Measurements from ENCODE around the gene PLD6.

Gene PLD6

DNA sequence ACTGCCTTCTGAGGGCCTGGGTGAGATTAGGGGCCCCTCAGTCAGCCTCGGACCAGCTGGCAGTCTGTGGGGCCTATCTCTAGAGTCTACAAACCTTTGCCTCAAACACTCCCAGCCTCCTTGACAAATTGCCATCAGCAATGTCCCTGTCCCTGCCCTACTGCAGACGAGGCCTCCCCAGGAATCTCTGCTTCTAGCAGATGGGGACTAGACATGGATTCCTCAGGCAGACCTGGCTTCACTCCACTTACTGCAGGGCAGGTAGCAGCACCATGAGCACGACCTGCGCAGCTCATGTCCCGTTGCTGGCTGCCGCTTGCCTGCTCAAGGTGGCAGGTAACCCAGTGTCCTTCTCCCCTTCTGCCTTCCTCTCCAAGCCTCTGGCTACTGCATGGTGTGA, 49.1 kb downstream of the PLD6 start:
- WGBS, 2 experiments: 94 to 95% methylated on average over 6 of the region's 6 CpGs
- Histone ChIP-seq H3K4me1 (ENCODE audit: control insufficient read depth, insufficient read depth, low read length) (no peaks in the 10 kb centered on the region), H3K9me3 (ENCODE audit: control insufficient read depth, low read length) (no peaks in the 10 kb centered on the region), H3K27ac (ENCODE audit: insufficient read depth, low read depth, low read length, poor library complexity, severe bottlenecking) (no peak overlapping the region), H3K27me3 (ENCODE audit: control insufficient read depth, insufficient read depth, low read length, poor library complexity, severe bottlenecking) (no peaks in the 10 kb centered on the region), H3K4me3 (ENCODE audit: insufficient read depth, low read depth, low read length) (no peak overlapping the region), H3K36me3 (ENCODE audit: control insufficient read depth, insufficient read depth, low read length) (peaks cover 29% of the 10 kb centered on the region)

DNA sequence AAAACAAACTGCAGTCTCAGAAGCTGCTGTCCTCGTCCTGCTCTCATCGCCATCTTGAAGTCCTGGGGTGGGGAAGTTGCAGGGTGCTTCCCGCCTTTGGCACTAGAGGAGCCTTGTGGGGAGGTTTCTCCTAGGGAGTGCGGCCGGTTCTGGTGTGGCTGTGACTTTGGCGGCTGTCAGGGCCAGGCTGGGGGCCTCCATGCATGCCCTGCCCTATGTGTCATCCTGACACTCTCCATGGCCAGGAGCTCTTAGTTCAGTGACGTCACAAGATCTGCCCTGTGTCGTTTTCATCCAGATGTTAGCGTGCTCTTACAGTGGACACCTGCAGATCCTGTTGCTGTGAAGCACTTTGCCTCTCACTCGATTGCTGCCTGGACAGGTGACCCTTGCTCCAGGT, 49.6 kb downstream of the PLD6 start:
- H3K27ac ChIP-seq (ENCODE audit: insufficient read depth, low read depth, low read length, poor library complexity, severe bottlenecking): no peak overlapping the region
- no peaks in the 10 kb centered on the region for H3K27me3 ChIP-seq (ENCODE audit: control insufficient read depth, insufficient read depth, low read length, poor library complexity, severe bottlenecking)
- H3K36me3 ChIP-seq (ENCODE audit: control insufficient read depth, insufficient read depth, low read length): peaks cover 24% of the 10 kb centered on the region
- no peak overlapping the region for H3K4me3 ChIP-seq (ENCODE audit: insufficient read depth, low read depth, low read length)
- H3K4me1 ChIP-seq (ENCODE audit: control insufficient read depth, insufficient read depth, low read length): no peaks in the 10 kb centered on the region
- H3K9me3 ChIP-seq (ENCODE audit: control insufficient read depth, low read length): no peaks in the 10 kb centered on the region
- 92 to 95% methylated on average over 10 of the region's 10 CpGs for WGBS, 2 experiments

DNA sequence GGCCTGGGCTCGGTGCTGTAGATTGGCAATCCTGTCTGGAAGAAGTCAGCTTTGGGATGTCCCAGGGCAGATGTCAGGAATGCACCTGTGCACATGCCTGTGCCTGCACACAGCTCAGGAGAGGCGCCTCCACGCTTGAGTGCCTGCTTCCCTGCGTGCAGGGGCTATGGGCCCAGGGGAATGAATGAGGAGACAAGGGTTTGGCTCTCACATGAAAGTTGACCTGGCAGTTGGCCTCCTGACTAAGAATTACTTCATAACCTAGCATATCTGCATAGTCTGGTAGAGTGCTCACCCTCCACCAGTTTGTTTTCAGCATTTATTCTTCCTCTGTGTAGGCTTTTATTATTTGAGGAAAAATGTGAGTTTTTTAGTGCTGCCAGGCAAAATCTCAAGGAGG, 50.0 kb downstream of the PLD6 start:
- Histone ChIP-seq H3K4me3 (ENCODE audit: insufficient read depth, low read depth, low read length) (no peak overlapping the region), H3K27ac (ENCODE audit: insufficient read depth, low read depth, low read length, poor library complexity, severe bottlenecking) (no peak overlapping the region), H3K9me3 (ENCODE audit: control insufficient read depth, low read length) (no peaks in the 10 kb centered on the region), H3K4me1 (ENCODE audit: control insufficient read depth, insufficient read depth, low read length) (no peaks in the 10 kb centered on the region), H3K27me3 (ENCODE audit: control insufficient read depth, insufficient read depth, low read length, poor library complexity, severe bottlenecking) (no peaks in the 10 kb centered on the region), H3K36me3 (ENCODE audit: control insufficient read depth, insufficient read depth, low read length) (peaks cover 20% of the 10 kb centered on the region)
- 92 to 94% methylated on average over 4 of the region's 4 CpGs for WGBS, 2 experiments

DNA sequence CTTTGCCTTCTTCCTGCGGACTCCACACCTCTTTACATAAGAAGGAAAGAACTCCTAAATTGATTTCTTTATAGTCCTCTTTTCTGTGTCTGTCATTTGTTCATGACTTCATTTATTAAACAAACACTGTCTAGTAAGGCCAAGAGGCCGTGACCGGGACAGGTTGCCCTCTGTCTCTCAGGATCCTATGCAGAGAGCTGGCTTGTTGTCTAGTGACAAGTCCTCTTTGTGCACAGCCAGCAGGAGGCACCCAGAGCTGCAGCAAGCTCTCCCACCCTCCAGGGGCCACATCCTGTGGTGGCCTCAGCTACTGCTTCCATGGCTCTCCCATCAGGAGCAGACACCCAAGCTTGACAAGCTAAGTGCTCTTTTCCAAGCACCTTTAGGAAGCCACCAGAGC, 50.6 kb downstream of the PLD6 start:
- Histone ChIP-seq H3K4me3 (ENCODE audit: insufficient read depth, low read depth, low read length) (no peak overlapping the region), H3K4me1 (ENCODE audit: control insufficient read depth, insufficient read depth, low read length) (no peaks in the 10 kb centered on the region), H3K36me3 (ENCODE audit: control insufficient read depth, insufficient read depth, low read length) (peaks cover 19% of the 10 kb centered on the region), H3K27me3 (ENCODE audit: control insufficient read depth, insufficient read depth, low read length, poor library complexity, severe bottlenecking) (no peaks in the 10 kb centered on the region), H3K9me3 (ENCODE audit: control insufficient read depth, low read length) (no peaks in the 10 kb centered on the region), H3K27ac (ENCODE audit: insufficient read depth, low read depth, low read length, poor library complexity, severe bottlenecking) (no peak overlapping the region)
- 95 to 99% methylated on average over 3 of the region's 3 CpGs for WGBS, 2 experiments

DNA sequence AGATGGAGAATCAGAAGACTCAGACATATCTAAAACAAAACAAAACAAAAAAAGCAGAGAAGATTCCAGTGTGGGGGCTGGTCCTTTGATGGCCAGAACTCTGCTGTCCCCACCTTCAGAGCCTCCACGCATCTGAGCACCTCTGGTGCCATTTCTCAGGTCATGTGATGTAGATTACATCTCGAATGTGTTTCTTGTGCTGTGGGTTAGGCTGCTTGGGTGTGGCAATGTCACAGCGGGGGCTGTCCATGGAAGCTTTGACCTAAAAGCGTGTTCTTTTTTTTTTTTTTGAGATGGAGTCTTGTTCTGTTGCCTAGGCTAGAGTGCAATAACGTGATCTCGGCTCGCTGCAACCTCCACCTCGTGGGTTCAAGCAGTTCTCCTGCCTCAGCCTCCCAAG, 51.2 kb downstream of the PLD6 start:
- no peaks in the 10 kb centered on the region for H3K9me3 ChIP-seq (ENCODE audit: control insufficient read depth, low read length)
- H3K27ac ChIP-seq (ENCODE audit: insufficient read depth, low read depth, low read length, poor library complexity, severe bottlenecking): no peak overlapping the region
- WGBS, 2 experiments: 94 to 97% methylated on average over 8 of the region's 8 CpGs
- no peaks in the 10 kb centered on the region for H3K4me1 ChIP-seq (ENCODE audit: control insufficient read depth, insufficient read depth, low read length)
- H3K36me3 ChIP-seq (ENCODE audit: control insufficient read depth, insufficient read depth, low read length): peaks cover 19% of the 10 kb centered on the region
- no peaks in the 10 kb centered on the region for H3K27me3 ChIP-seq (ENCODE audit: control insufficient read depth, insufficient read depth, low read length, poor library complexity, severe bottlenecking)
- H3K4me3 ChIP-seq (ENCODE audit: insufficient read depth, low read depth, low read length): no peak overlapping the region

DNA sequence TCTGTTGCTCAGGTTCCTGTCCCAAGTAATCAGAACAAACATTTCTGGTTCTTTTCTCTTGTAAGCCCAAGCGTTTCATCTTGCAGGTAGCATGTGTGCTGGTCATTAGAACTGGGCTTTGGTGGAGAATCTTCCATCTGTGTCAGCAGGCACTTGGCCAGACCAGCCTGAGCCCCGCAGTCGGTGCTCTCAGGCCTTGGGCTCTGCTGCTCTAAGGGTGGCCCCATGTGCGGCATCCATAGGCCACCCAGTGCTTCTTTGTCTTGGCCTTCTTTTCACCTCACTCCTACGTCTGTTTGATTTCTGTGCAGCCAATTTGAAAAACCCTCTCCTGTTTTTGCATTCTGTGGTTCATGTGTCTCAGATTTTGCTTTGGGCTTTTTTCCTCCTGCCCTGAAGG, 51.6 kb downstream of the PLD6 start:
- H3K4me3 ChIP-seq (ENCODE audit: insufficient read depth, low read depth, low read length): no peak overlapping the region
- no peak overlapping the region for H3K27ac ChIP-seq (ENCODE audit: insufficient read depth, low read depth, low read length, poor library complexity, severe bottlenecking)
- 89 to 92% methylated on average over 5 of the region's 5 CpGs for WGBS, 2 experiments
- no peaks in the 10 kb centered on the region for H3K27me3 ChIP-seq (ENCODE audit: control insufficient read depth, insufficient read depth, low read length, poor library complexity, severe bottlenecking)
- H3K36me3 ChIP-seq (ENCODE audit: control insufficient read depth, insufficient read depth, low read length): peaks cover 19% of the 10 kb centered on the region
- H3K9me3 ChIP-seq (ENCODE audit: control insufficient read depth, low read length): no peaks in the 10 kb centered on the region
- no peaks in the 10 kb centered on the region for H3K4me1 ChIP-seq (ENCODE audit: control insufficient read depth, insufficient read depth, low read length)

DNA sequence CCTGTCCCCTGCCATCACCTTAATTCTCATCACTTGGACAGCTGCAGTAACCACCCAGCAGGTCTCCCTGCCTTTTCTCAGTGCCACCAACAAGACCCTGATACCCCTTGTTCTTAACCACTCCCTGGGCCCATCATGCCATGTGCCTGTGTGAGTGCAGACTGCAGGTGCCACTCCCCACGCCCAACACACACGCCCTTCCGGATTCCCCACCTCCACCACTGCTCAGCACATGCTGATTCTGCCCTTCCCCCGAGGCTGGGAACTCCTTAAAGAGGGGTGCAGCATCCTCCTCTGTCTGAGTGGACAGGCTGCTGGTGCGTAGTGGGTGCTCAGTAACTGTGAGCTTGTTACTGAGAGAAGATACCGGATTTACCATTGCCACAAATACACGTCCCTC, 52.4 kb downstream of the PLD6 start:
- Histone ChIP-seq H3K9me3 (ENCODE audit: control insufficient read depth, low read length) (no peaks in the 10 kb centered on the region), H3K36me3 (ENCODE audit: control insufficient read depth, insufficient read depth, low read length) (peaks cover 19% of the 10 kb centered on the region), H3K4me3 (ENCODE audit: insufficient read depth, low read depth, low read length) (no peak overlapping the region), H3K27ac (ENCODE audit: insufficient read depth, low read depth, low read length, poor library complexity, severe bottlenecking) (no peak overlapping the region), H3K4me1 (ENCODE audit: control insufficient read depth, insufficient read depth, low read length) (no peaks in the 10 kb centered on the region), H3K27me3 (ENCODE audit: control insufficient read depth, insufficient read depth, low read length, poor library complexity, severe bottlenecking) (no peaks in the 10 kb centered on the region)
- WGBS, 2 experiments: 79 to 81% methylated on average over 7 of the region's 7 CpGs

DNA sequence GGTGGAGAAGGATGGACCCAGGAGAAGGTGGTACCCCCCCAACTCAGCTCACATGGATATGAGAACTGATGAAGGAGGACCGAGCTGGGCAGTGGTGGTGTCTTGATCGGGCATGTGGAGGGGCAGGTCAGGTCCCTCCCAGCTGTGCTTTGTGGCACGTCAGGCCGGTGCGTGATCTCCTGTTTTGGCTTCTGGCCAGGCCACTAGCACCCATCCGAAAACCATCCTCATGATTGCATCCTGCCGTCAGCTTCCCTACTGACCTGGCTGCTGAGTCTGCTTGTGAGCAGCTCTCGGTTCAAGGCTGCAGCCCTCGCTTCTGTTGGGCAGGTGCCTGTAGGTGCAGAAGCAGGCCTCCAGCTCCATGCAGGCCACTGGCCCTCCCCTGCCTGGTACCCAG, 53.1 kb downstream of the PLD6 start:
- WGBS, 2 experiments: 94 to 96% methylated on average over 9 of the region's 9 CpGs
- Histone ChIP-seq H3K4me3 (ENCODE audit: insufficient read depth, low read depth, low read length) (no peak overlapping the region), H3K27ac (ENCODE audit: insufficient read depth, low read depth, low read length, poor library complexity, severe bottlenecking) (no peak overlapping the region), H3K36me3 (ENCODE audit: control insufficient read depth, insufficient read depth, low read length) (peaks cover 19% of the 10 kb centered on the region), H3K9me3 (ENCODE audit: control insufficient read depth, low read length) (no peaks in the 10 kb centered on the region), H3K4me1 (ENCODE audit: control insufficient read depth, insufficient read depth, low read length) (no peaks in the 10 kb centered on the region), H3K27me3 (ENCODE audit: control insufficient read depth, insufficient read depth, low read length, poor library complexity, severe bottlenecking) (no peaks in the 10 kb centered on the region)

DNA sequence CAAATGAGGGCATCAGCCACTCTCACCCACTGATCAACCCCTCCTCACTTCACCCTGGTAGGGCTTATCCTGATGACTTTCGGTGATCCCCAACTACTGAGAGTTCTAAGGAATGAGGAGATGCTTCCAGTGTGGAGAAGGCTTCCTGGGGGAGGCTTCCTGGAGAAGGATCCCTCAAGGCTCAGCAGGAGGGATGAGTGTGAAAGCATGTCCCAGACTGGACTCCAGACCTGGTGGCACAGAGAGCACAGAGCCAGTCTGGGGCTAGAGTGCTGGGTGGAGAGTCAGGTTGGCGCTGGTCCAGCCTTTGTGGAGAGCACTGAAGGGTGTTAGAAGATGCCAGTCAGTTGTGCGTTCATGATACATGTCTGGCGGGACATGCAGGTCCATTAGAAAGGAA, 53.7 kb downstream of the PLD6 start:
- Histone ChIP-seq H3K4me1 (ENCODE audit: control insufficient read depth, insufficient read depth, low read length) (no peaks in the 10 kb centered on the region), H3K4me3 (ENCODE audit: insufficient read depth, low read depth, low read length) (no peak overlapping the region), H3K9me3 (ENCODE audit: control insufficient read depth, low read length) (no peaks in the 10 kb centered on the region), H3K36me3 (ENCODE audit: control insufficient read depth, insufficient read depth, low read length) (peaks cover 19% of the 10 kb centered on the region), H3K27ac (ENCODE audit: insufficient read depth, low read depth, low read length, poor library complexity, severe bottlenecking) (no peak overlapping the region), H3K27me3 (ENCODE audit: control insufficient read depth, insufficient read depth, low read length, poor library complexity, severe bottlenecking) (no peaks in the 10 kb centered on the region)
- WGBS, 2 experiments: 97 to 99% methylated on average over 4 of the region's 4 CpGs

DNA sequence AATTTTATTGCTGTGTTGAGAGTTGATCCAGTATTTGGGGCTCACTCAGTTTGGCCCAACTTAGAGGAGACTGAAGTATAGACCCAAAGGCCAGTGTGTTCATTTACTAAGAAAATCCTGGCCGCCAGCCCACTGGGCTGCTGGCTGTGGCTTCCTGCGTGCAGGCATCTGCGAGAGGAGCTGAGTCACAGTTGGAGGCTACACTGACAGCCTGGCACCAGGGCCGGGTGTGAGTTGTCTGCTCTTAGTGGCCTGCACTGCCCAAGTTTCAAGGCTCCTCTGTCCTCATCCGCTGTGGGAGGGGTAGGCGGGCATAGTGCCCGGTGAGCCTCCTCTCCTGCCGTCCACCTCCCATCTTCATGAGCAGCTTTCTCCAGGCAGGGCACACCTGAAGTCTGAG, 54.2 kb downstream of the PLD6 start:
- Histone ChIP-seq H3K4me1 (ENCODE audit: control insufficient read depth, insufficient read depth, low read length) (no peaks in the 10 kb centered on the region), H3K9me3 (ENCODE audit: control insufficient read depth, low read length) (no peaks in the 10 kb centered on the region), H3K27ac (ENCODE audit: insufficient read depth, low read depth, low read length, poor library complexity, severe bottlenecking) (no peak overlapping the region), H3K4me3 (ENCODE audit: insufficient read depth, low read depth, low read length) (no peak overlapping the region), H3K27me3 (ENCODE audit: control insufficient read depth, insufficient read depth, low read length, poor library complexity, severe bottlenecking) (no peaks in the 10 kb centered on the region), H3K36me3 (ENCODE audit: control insufficient read depth, insufficient read depth, low read length) (peaks cover 18% of the 10 kb centered on the region)
- 86% methylated on average over 8 of the region's 8 CpGs for WGBS, 2 experiments

DNA sequence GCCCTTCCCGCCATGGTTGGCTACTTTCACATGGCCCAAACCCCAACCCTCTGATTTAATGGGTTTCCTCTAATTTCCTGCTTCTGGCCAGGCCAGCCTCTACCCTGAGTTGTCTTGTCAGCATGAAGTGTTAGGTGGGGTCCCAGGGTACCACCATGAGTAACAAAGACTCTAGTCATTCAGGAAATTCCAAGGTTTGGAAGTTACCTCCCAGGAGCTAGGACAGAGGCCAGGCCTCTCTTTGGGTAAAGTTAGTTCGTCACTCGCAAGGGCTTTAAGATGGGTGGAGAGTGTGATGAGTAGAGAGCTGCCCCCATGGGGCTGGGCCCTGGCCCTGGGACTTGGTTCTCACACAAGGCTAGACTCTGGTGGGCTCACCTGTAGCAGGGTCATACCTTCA, 54.6 kb downstream of the PLD6 start:
- peaks cover 13% of the 10 kb centered on the region for H3K36me3 ChIP-seq (ENCODE audit: control insufficient read depth, insufficient read depth, low read length)
- WGBS, 2 experiments: 89 to 99% methylated on average over 3 of the region's 3 CpGs
- no peaks in the 10 kb centered on the region for H3K4me1 ChIP-seq (ENCODE audit: control insufficient read depth, insufficient read depth, low read length)
- H3K27ac ChIP-seq (ENCODE audit: insufficient read depth, low read depth, low read length, poor library complexity, severe bottlenecking): no peak overlapping the region
- no peak overlapping the region for H3K4me3 ChIP-seq (ENCODE audit: insufficient read depth, low read depth, low read length)
- no peaks in the 10 kb centered on the region for H3K27me3 ChIP-seq (ENCODE audit: control insufficient read depth, insufficient read depth, low read length, poor library complexity, severe bottlenecking)
- no peaks in the 10 kb centered on the region for H3K9me3 ChIP-seq (ENCODE audit: control insufficient read depth, low read length)

Measured in ectodermal cell (in vitro differentiated cells).